SK-N-SH (cell line): ENCODE results near the gene HSPB2. TPM values are rescaled to one million over a fixed set of nuclear protein-coding genes. Genes with fewer than 3 reads are reported as not detected.

Source experiments
- CTCF ChIA-PET: fragments of 300-600, 350-600 bp; formaldehyde crosslinking; extraction: SDS; loops from one replicate; lab custom pipeline; 2021; lab: Yijun Ruan, JAX
- POLR2A ChIA-PET: fragments of 350-600 bp; sonication (Branson Sonifier 250); formaldehyde crosslinking; extraction: SDS; loops from one replicate; lab custom pipeline; 2020; ENCODE audit warnings: antibody characterized with exemption, inconsistent platforms; lab: Yijun Ruan, JAX
- DNase-seq: peaks from one replicate; pipeline ENCODE4 v3.0.0; 2012
- H2AFZ ChIP-seq: fragments of 200-600 bp; sonication (generic); 2 replicates; pipeline ENCODE4 v1.8.1; 2016; ENCODE audit warnings: antibody characterized with exemption, mild to moderate bottlenecking, low read depth
- H3F3A ChIP-seq: fragments of 200-600 bp; sonication (generic); replicated peaks from 2 replicates; pipeline ENCODE3; 2016; ENCODE audit warnings: antibody characterized with exemption, mild to moderate bottlenecking; ENCODE audit not compliant: insufficient read depth
- H3K27ac ChIP-seq, 2 experiments: fragments of 200-500 bp in 1 of 2; fragments of 200-600 bp in 1 of 2; sonication (Bioruptor generic) in 1 of 2; sonication (generic), shearing (Covaris generic) in 1 of 2; 2 replicates each; pipeline versions ENCODE4 v1.5.1 to v1.6.1; 2014 to 2016; ENCODE audit warnings: low read depth in 2 of 2, inconsistent platforms in 1 of 2, low read length in 1 of 2, mild to moderate bottlenecking in 1 of 2, mixed read lengths in 1 of 2
- H3K27me3 ChIP-seq: fragments of 200-600 bp; sonication (generic), shearing (Covaris generic); 2 replicates; pipeline ENCODE4 v1.6.1; 2016; ENCODE audit warnings: mixed run types; ENCODE audit not compliant: insufficient read depth
- H3K36me3 ChIP-seq, 2 experiments: fragments of 200-500 bp in 1 of 2; fragments of 200-600 bp in 1 of 2; sonication (Bioruptor generic) in 1 of 2; sonication (generic) in 1 of 2; replicated peaks in 1 of 2; 2 replicates each; pipeline versions ENCODE3 to v1.5.1; 2014 to 2016; ENCODE audit warnings: low read length in 1 of 2, mild to moderate bottlenecking in 1 of 2; ENCODE audit not compliant: insufficient read depth in 2 of 2, control insufficient read depth in 1 of 2
- H3K4me1 ChIP-seq, 2 experiments: fragments of 200-500 bp in 1 of 2; fragments of 200-600 bp in 1 of 2; sonication (Bioruptor generic) in 1 of 2; sonication (generic), shearing (Covaris generic) in 1 of 2; 2 replicates each; pipeline versions ENCODE4 v1.5.1 to v1.6.1; 2014 to 2016; ENCODE audit warnings: low read depth in 1 of 2, low read length in 1 of 2, mixed run types in 1 of 2; ENCODE audit not compliant: insufficient read depth in 2 of 2, control insufficient read depth in 1 of 2
- H3K4me2 ChIP-seq: fragments of 200-600 bp; sonication (generic), shearing (Covaris generic); 2 replicates; pipeline ENCODE4 v1.6.1; 2017; ENCODE audit warnings: mixed run types
- H3K4me3 ChIP-seq, 2 experiments: fragments of 200-500 bp in 1 of 2; fragments of 200-600 bp in 1 of 2; sonication (Bioruptor generic) in 1 of 2; sonication (generic), shearing (Covaris generic) in 1 of 2; 2 replicates each; pipeline versions ENCODE4 v1.5.1 to v1.8.1; 2014 to 2016; ENCODE audit warnings: low read depth in 2 of 2, inconsistent platforms in 1 of 2, low read length in 1 of 2, mild to moderate bottlenecking in 1 of 2, mixed read lengths in 1 of 2, moderate library complexity in 1 of 2
- H3K79me2 ChIP-seq: fragments of 200-600 bp; sonication (generic); 2 replicates; pipeline ENCODE4 v1.8.1; 2017; ENCODE audit warnings: mild to moderate bottlenecking; ENCODE audit not compliant: insufficient read depth
- H3K9ac ChIP-seq: fragments of 200-600 bp; sonication (generic); 2 replicates; pipeline ENCODE4 v1.6.1; 2017; ENCODE audit warnings: mixed run types
- H3K9me2 ChIP-seq: fragments of 200-600 bp; sonication (generic); 2 replicates; pipeline ENCODE4 v1.6.1; 2017; ENCODE audit warnings: mixed run types
- H3K9me3 ChIP-seq: fragments of 200-600 bp; sonication (generic); 2 replicates; pipeline ENCODE4 v1.6.1; 2017; ENCODE audit warnings: mixed run types, mild to moderate bottlenecking, moderate library complexity
- H4K20me1 ChIP-seq: fragments of 200-600 bp; sonication (generic); 2 replicates; pipeline ENCODE4 v1.6.1; 2017; ENCODE audit warnings: mild to moderate bottlenecking, mixed run types; ENCODE audit not compliant: insufficient read depth
- CHD2 ChIP-seq: fragments of 150-350 bp; IDR thresholded peaks from 2 replicates; pipeline ENCODE4 v1.6.1; 2018; ENCODE audit warnings: low read length; ENCODE audit not compliant: partially characterized antibody
- CTCF ChIP-seq: fragments of 200-600 bp; sonication (generic); IDR thresholded peaks from 2 replicates; pipeline ENCODE4 v1.6.1; 2017; ENCODE audit warnings: antibody characterized with exemption, mild to moderate bottlenecking, moderate library complexity
- EZH2phosphoT487 ChIP-seq: fragments of 200-600 bp; sonication (generic); IDR thresholded peaks from 2 replicates; pipeline ENCODE4 v1.6.1; 2017; ENCODE audit warnings: low read depth, mixed run types, mild to moderate bottlenecking, antibody characterized with exemption, moderate library complexity, borderline replicate concordance
- FOXJ3 ChIP-seq: sonication (generic); formaldehyde crosslinking; IDR thresholded peaks from 2 replicates; pipeline ENCODE4 v1.5.1; 2020; ENCODE audit warnings: mild to moderate bottlenecking, missing genetic modification reagents
- GATA2 ChIP-seq: sonication (generic); formaldehyde crosslinking; IDR thresholded peaks from 2 replicates; pipeline ENCODE4 v1.5.0; 2020; ENCODE audit warnings: mild to moderate bottlenecking, missing genetic modification reagents
- JUND ChIP-seq: IDR thresholded peaks from 2 replicates; pipeline ENCODE4 v1.4.0; 2012
- NFIC ChIP-seq: IDR thresholded peaks from 2 replicates; pipeline ENCODE4 v1.4.0; 2012; ENCODE audit warnings: borderline replicate concordance
- RAD21 ChIP-seq: IDR thresholded peaks from 2 replicates; pipeline ENCODE4 v1.6.1; 2012; ENCODE audit warnings: mild to moderate bottlenecking, low read length
- RXRA ChIP-seq: IDR thresholded peaks from 2 replicates; pipeline ENCODE4 v1.4.0; 2012; ENCODE audit warnings: low read depth, mild to moderate bottlenecking, borderline replicate concordance
- SMC3 ChIP-seq: IDR thresholded peaks from 2 replicates; pipeline ENCODE4 v1.6.1; 2012; ENCODE audit warnings: low read depth, low read length, improper control_type of control experiment
- TAF1 ChIP-seq: IDR thresholded peaks from 2 replicates; pipeline ENCODE4 v1.6.1; 2012; ENCODE audit warnings: low read depth, mild to moderate bottlenecking, low read length, moderate library complexity, borderline replicate concordance
- TCF12 ChIP-seq: IDR thresholded peaks from 2 replicates; pipeline ENCODE4 v1.4.0; 2012
- WGBS: methylation state at CpG from one replicate; pipeline ENCODE4 v1.1.6; 2017; ENCODE audit warnings: low lambda C conversion rate; 5-methylcytosine and 5-hydroxymethylcytosine counted together
- polyA plus RNA-seq, 3 experiments: library from polyadenylated mRNA; depleted of rRNA; stranded (reverse); fragments of >200 nt; gene quantifications; 2 replicates each; pipeline ENCODE4 v1.2.3, GENCODE V29; 2012
- TF ChIP-seq, protein P1 (sequence below): IDR thresholded peaks from 2 replicates; pipeline ENCODE4 v1.6.1; 2012; ENCODE audit warnings: mild to moderate bottlenecking, low read depth, low read length, moderate library complexity

Gene HSPB2
- polyA plus RNA-seq, 1 of the 3 experiments (the other 2 are of a cell fraction) = not detected

- Histone ChIP-seq H3K36me3 (no peaks in the 10 kb centered on the region), H3K9me2 (no peaks in the 10 kb centered on the region), H3K9ac (peak overlapping the region; percentile 78), H3K27me3 (no peaks in the 10 kb centered on the region), H3K79me2 (peaks cover 28% of the 10 kb centered on the region; the same call in 1 of the 2 replicates), H4K20me1 (no peaks in the 10 kb centered on the region), H3K4me1 (peaks cover 49 to 57% of the 10 kb centered on the region in 2 experiments), H3K27ac (peak overlapping the region; percentile 60 to 92), H3K9me3 (no peaks in the 10 kb centered on the region), H2AFZ (peak overlapping the region; percentile 85), H3K4me2 (peak overlapping the region; percentile 92), H3F3A (peaks cover 27% of the 10 kb centered on the region), H3K4me3 (peak overlapping the region; percentile 49 to 69)
- no peak for DNase-seq
- TF ChIP-seq JUND = no peak
- TF ChIP-seq NFIC = no peak
- no peak for TF ChIP-seq RXRA
- TF ChIP-seq TAF1 = no peak
- TF ChIP-seq RAD21 = no peak
- no peak for TF ChIP-seq FOXJ3
- TF ChIP-seq SMC3 = no peak
- TF ChIP-seq, protein P1, sequence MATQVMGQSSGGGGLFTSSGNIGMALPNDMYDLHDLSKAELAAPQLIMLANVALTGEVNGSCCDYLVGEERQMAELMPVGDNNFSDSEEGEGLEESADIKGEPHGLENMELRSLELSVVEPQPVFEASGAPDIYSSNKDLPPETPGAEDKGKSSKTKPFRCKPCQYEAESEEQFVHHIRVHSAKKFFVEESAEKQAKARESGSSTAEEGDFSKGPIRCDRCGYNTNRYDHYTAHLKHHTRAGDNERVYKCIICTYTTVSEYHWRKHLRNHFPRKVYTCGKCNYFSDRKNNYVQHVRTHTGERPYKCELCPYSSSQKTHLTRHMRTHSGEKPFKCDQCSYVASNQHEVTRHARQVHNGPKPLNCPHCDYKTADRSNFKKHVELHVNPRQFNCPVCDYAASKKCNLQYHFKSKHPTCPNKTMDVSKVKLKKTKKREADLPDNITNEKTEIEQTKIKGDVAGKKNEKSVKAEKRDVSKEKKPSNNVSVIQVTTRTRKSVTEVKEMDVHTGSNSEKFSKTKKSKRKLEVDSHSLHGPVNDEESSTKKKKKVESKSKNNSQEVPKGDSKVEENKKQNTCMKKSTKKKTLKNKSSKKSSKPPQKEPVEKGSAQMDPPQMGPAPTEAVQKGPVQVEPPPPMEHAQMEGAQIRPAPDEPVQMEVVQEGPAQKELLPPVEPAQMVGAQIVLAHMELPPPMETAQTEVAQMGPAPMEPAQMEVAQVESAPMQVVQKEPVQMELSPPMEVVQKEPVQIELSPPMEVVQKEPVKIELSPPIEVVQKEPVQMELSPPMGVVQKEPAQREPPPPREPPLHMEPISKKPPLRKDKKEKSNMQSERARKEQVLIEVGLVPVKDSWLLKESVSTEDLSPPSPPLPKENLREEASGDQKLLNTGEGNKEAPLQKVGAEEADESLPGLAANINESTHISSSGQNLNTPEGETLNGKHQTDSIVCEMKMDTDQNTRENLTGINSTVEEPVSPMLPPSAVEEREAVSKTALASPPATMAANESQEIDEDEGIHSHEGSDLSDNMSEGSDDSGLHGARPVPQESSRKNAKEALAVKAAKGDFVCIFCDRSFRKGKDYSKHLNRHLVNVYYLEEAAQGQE = no peak
- TF ChIP-seq GATA2 (CRISPR knock-in tag) = no peak
- no peak for TF ChIP-seq EZH2phosphoT487
- TF ChIP-seq TCF12 = no peak
- TF ChIP-seq CHD2 = no peak
- TF ChIP-seq CTCF = no peak
- CTCF ChIA-PET = interaction anchor here (1.3 to 15.8 kb wide), 4 partner anchors 9 to 60 kb away, joined by 3 to 272 read pairs (median 8); no protein-coding TSS in a partner anchor
- WGBS = 60% methylated on average over 3 of the region's 3 CpGs
- POLR2A ChIA-PET = interaction anchor here (1.2 kb wide), 1 partner anchor 10 kb away, joined by 3 read pairs; no protein-coding TSS in a partner anchor
These were observed 23.6 kb downstream of the HSPB2 start for GRCh38 chr11:111936040-111936540.
